Lower leg skin (tissue), 4 donors: ENCODE measurements around the gene FEM1A. TPM values are rescaled to one million over a fixed set of nuclear protein-coding genes. Genes with fewer than 3 reads are reported as not detected.

Experiments used
- DNase-seq, 2 donors: peaks; one replicate each; pipeline ENCODE4 v3.0.0-alpha.2; 2019; ENCODE audit warnings: low spot score in 2 of 2
- H3K4me3 ChIP-seq: fragments of 200-600 bp; sonication (generic); 2 replicates; pipeline ENCODE4 v1.5.1; 2017; ENCODE audit warnings: mild to moderate bottlenecking, low read depth; ENCODE audit not compliant: poor library complexity, severe bottlenecking
- POLR2A ChIP-seq, 2 donors: fragments of 450-650 bp; IDR thresholded peaks; one replicate each; pipeline ENCODE4 v1.6.1; 2016 to 2017; ENCODE audit warnings: antibody characterized with exemption in 2 of 2, mild to moderate bottlenecking in 1 of 2, moderate library complexity in 1 of 2
- WGBS, 2 donors: methylation state at CpG; one replicate each; pipeline ENCODE4 v1.1.5; 2018; 5-methylcytosine and 5-hydroxymethylcytosine counted together
- intact Hi-C: fragments of 100-400 bp; cut with DNase I; formaldehyde crosslinking; loops from one replicate; pipeline ENCODE4 v1.15.0; 2023; ENCODE audit warnings: low total_unique reads
- total RNA-seq, 4 donors: library from RNA; depleted of rRNA; stranded (reverse); fragments of >200 nt; gene quantifications; one replicate each; pipeline ENCODE4 v1.1.0, GENCODE V29; 2016
- TF ChIP-seq, protein P1 (sequence below), 3 donors: fragments of 450-650 bp; IDR thresholded peaks; one replicate each; pipeline ENCODE4 v1.5.1; 2016; ENCODE audit warnings: antibody characterized with exemption in 3 of 3, mild to moderate bottlenecking in 3 of 3, moderate library complexity in 2 of 3

FEM1A gene
- total RNA-seq, 4 donors from 2014 or later, result 46.4 to 55.3 (median 49.9) TPM

DNA sequence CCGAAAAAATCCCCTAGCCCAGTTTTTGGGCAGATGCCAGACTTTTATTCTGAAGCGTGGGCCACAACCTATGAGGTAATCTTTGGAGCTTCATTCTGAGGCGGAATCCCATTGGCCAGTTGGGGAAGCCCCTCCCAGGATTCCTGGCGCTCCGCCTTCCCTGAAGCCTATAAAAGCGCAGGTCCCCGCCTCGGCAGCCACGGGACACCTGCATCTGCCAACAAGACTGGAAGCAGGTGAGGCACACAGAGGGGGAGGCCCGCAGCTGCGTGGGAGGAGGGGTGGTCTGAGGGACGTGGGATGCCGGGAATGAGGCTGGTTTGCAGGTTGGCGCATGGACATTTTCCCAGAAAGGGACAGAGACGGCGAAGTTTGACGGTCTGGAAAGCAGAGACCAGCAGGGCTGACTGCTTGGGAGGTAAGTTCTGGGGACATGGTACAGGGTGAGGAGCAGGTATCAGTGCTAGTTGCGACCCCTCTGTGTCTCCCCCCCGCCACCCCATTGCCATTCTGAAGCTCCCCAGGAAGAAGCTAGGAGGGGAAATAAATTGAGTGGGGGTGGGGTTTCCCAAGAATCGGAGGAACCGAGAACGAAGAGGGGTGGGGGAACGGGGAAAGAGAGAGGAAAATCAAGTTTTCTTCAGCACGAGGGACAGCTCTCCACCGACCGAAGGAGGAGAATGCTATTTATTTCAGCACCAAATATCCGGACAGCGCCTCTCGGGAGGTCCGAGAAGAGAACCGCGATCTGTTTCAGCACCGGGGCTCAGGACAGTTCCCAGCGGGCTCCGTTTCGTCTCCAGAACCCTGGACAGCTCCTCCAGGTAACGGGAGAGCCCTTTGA, 22.4 kb upstream of the FEM1A start:
- 9 to 10% methylated on average over 37 of the region's 37 CpGs for WGBS, 2 donors
- intact Hi-C loops, result no loop called here
- TF ChIP-seq, protein P1, sequence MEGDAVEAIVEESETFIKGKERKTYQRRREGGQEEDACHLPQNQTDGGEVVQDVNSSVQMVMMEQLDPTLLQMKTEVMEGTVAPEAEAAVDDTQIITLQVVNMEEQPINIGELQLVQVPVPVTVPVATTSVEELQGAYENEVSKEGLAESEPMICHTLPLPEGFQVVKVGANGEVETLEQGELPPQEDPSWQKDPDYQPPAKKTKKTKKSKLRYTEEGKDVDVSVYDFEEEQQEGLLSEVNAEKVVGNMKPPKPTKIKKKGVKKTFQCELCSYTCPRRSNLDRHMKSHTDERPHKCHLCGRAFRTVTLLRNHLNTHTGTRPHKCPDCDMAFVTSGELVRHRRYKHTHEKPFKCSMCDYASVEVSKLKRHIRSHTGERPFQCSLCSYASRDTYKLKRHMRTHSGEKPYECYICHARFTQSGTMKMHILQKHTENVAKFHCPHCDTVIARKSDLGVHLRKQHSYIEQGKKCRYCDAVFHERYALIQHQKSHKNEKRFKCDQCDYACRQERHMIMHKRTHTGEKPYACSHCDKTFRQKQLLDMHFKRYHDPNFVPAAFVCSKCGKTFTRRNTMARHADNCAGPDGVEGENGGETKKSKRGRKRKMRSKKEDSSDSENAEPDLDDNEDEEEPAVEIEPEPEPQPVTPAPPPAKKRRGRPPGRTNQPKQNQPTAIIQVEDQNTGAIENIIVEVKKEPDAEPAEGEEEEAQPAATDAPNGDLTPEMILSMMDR (IDR thresholded peaks at IDR 0.05), result no peak
- no peak for TF ChIP-seq POLR2A (IDR thresholded peaks at IDR 0.05)
- no peak overlapping the region for H3K4me3 ChIP-seq
- peak; percentile 75 to 95 for DNase-seq

DNA sequence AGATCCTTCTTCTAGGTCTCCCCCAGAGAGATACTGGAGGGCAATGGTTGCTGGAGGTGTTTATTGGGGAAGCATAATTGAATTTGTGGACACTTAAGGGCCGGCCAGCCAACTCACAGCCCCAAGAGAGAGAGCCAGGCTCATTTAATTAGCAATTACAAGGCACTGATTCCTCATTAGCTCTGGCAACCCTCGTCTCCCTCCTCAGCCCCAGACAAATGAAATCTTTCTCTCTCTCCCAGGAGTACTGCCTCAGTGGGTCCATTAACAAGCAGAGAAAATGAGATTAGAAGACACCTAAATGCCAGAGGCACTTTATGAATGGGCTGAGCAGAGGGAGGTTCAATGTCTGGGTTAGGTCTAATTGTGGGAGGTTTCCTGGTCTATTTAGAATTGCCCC, 19.0 kb upstream of the FEM1A start:
- TF ChIP-seq, protein P1 (IDR thresholded peaks at IDR 0.05), result no peak
- TF ChIP-seq POLR2A (IDR thresholded peaks at IDR 0.05), result no peak
- no peak overlapping the region for H3K4me3 ChIP-seq
- intact Hi-C loops, result no loop called here
- DNase-seq, result no peak
- WGBS, 2 donors, result 40 to 55% methylated on average over 2 of the region's 2 CpGs

DNA sequence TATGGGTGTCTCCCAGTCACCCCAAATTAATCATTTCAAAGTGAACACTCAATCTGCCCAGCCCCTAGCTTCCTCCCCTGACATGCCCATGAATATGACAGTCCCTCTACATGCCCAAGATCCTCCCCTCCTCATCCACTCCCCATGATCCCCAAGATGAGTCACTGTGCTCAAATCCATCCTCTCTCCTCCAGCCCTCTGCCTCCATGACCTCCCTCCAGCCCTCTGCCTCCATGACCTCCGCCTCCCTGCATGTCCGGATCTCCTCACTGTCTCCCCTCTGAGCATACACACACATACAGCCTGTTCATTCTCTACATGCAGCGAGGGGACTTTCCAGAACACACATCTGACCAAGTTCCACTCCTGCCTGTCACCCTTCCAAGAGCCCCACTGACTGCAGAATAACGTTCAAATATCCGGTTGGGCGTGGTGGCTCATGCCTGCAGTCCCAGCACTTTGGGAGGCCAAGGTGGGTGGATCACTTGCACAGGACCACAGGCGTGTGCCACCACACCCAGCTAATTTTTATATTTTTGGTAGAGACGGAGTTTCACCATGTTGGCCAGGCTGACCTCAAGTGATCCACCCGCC, 18.4 kb upstream of the FEM1A start:
- 54 to 62% methylated on average over 9 of the region's 9 CpGs for WGBS, 2 donors
- TF ChIP-seq, protein P1 (IDR thresholded peaks at IDR 0.05), result no peak
- TF ChIP-seq POLR2A (IDR thresholded peaks at IDR 0.05), result no peak
- intact Hi-C loops, result no loop called here
- no peak for DNase-seq
- no peak overlapping the region for H3K4me3 ChIP-seq

DNA sequence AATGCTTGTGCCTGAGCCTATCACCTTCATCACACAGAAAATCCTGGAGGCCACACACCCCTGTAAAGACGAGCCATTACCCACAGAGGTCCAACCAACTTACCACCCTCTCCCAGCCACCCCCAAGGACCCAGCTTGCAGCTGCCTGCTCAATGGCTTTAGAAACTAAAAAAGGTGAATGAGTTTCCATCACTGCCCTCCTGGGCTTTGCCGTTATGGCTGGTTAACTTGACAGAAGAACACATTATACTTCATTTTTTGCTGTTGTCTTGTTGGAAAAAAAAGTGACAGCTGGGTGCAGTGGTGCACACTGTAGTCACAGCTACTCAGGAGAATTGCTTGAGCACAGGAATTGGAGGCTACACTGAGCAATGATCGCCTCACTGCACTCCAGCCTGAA, 17.4 kb upstream of the FEM1A start:
- no peak for DNase-seq
- WGBS, 2 donors, result 62 to 68% methylated on average over 3 of the region's 3 CpGs
- intact Hi-C loops, result no loop called here
- H3K4me3 ChIP-seq, result no peak overlapping the region
- TF ChIP-seq POLR2A (IDR thresholded peaks at IDR 0.05), result no peak
- TF ChIP-seq, protein P1 (IDR thresholded peaks at IDR 0.05), result no peak

DNA sequence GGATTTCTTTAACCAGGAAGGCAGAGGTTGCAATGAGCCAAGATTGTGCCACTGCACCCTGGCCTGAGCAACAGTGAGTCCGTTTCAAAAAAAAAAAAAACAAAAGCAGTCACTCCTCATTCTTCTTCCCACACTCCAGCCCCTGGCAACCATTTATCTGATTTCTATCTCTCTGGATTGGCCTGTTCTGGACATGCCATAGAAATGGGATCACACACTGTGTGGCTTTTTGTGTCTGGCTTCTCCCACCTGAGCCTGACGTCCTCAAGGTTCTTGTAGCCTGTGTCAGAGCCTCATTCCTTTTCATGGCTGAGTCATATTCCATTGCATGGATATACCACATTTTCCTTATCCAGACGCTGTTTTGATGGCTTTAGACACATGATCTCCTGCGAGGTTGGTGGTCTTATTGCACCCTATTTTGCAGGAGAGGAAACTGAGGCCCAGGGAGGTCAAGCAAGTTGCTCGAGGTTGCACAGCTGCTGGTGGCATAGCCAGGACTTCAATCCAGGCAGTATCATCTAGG, 15.8 kb upstream of the FEM1A start:
- intact Hi-C loops, result no loop called here
- TF ChIP-seq, protein P1 (IDR thresholded peaks at IDR 0.05), result no peak
- no peak for TF ChIP-seq POLR2A (IDR thresholded peaks at IDR 0.05)
- WGBS, 2 donors, result 62 to 64% methylated on average over 5 of the region's 5 CpGs
- DNase-seq, result no peak
- H3K4me3 ChIP-seq, result no peak overlapping the region
